HG03039 (cell line): ENCODE measurements around the gene ACTR10.

Source experiments
- ATAC-seq: cut with Tn5 transposase; IDR thresholded peaks from one replicate; pipeline ENCODE4 v1.9.1; 2021; ENCODE audit warnings: mild to moderate bottlenecking, moderate library complexity; ENCODE audit not compliant: unreplicated experiment

The ACTR10 gene

GRCh38 chr14:58278177-58278576, 78.2 kb downstream of the ACTR10 start:
- no peak for ATAC-seq

- no peak for ATAC-seq
Observed at GRCh38 chr14:58280954-58281787, 81.2 kb downstream of the ACTR10 start.

- no peak for ATAC-seq
Observed at GRCh38 chr14:58281969-58282368, 82.0 kb downstream of the ACTR10 start.

- no peak for ATAC-seq
Observed at GRCh38 chr14:58282925-58283593, 83.1 kb downstream of the ACTR10 start.

GRCh38 chr14:58283730-58284129, 83.8 kb downstream of the ACTR10 start:
- ATAC-seq, result no peak

- no peak for ATAC-seq
Observed at GRCh38 chr14:58285132-58285531, 85.2 kb downstream of the ACTR10 start.
